Activated T-helper 1 cell treated with anti-CD3 and anti-CD28 coated beads, Interleukin-12 subunit alpha, Interleukin-12 subunit beta, Interleukin-2, Interleukin-4 antibody, amounts not matched to agents 30 ng/mL and 10 ng/mL and 1 ng/mL, durations not matched to agents 14 hours and 24 hours and 36 hours (primary cell): ENCODE results near the gene CCDC174. TPM values are rescaled to one million over a fixed set of nuclear protein-coding genes. Genes with fewer than 3 reads are reported as not detected.

Experiments used
- DNase-seq: peaks from one replicate; pipeline ENCODE4 v3.0.0; 2021; ENCODE audit warnings: low spot score
- H3K27ac Mint-ChIP-seq: one replicate; pipeline ENCODE4 v1.8.0; 2021; ENCODE audit warnings: mild to moderate bottlenecking, mixed read lengths
- H3K27me3 Mint-ChIP-seq: one replicate; pipeline ENCODE4 v1.8.0; 2022; ENCODE audit warnings: mild to moderate bottlenecking, moderate library complexity, mixed read lengths; ENCODE audit not compliant: insufficient read depth
- H3K36me3 Mint-ChIP-seq: one replicate; pipeline ENCODE4 v1.8.0; 2021; ENCODE audit warnings: low read depth, mixed read lengths
- H3K4me1 Mint-ChIP-seq: one replicate; pipeline ENCODE4 v1.8.0; 2021; ENCODE audit warnings: low read depth, mixed read lengths
- H3K4me3 Mint-ChIP-seq: one replicate; pipeline ENCODE4 v1.8.0; 2021; ENCODE audit warnings: mild to moderate bottlenecking, moderate library complexity, mixed read lengths
- H3K9me3 Mint-ChIP-seq: one replicate; pipeline ENCODE4 v1.8.0; 2021; ENCODE audit warnings: mixed read lengths
- intact Hi-C: fragments of 100-400 bp; cut with micrococcal nuclease; formaldehyde crosslinking; loops from one replicate; pipeline ENCODE4 v1.15.1; 2024
- total RNA-seq: library from RNA; stranded (reverse); gene quantifications from 2 replicates; pipeline ENCODE4 v1.2.3, GENCODE V29; 2022

Gene CCDC174
- total RNA-seq, 1 donor from 2014 or later = 21.7 TPM

- Mint-ChIP-seq H3K9me3 (no peaks in the 10 kb centered on the region), H3K36me3 (no peaks in the 10 kb centered on the region), H3K27me3 (peaks cover 16% of the 10 kb centered on the region), H3K27ac (no peak overlapping the region), H3K4me3 (no peak overlapping the region), H3K4me1 (peaks cover 8% of the 10 kb centered on the region)
- DNase-seq = no peak
- intact Hi-C loops = no loop called here
Observed at GRCh38 chr3:14631687-14632441, 19.7 kb upstream of the CCDC174 start.

GRCh38 chr3:14632442-14632930 is 19.1 kb upstream of the CCDC174 start:
- Mint-ChIP-seq H3K36me3 (no peaks in the 10 kb centered on the region), H3K27me3 (peaks cover 18% of the 10 kb centered on the region), H3K27ac (no peak overlapping the region), H3K4me1 (peaks cover 1% of the 10 kb centered on the region), H3K9me3 (no peaks in the 10 kb centered on the region), H3K4me3 (no peak overlapping the region)
- no peak for DNase-seq
- intact Hi-C loops = no loop called here

GRCh38 chr3:14633417-14633816 is 18.1 kb upstream of the CCDC174 start:
- no peaks in the 10 kb centered on the region for H3K36me3 Mint-ChIP-seq
- H3K27ac Mint-ChIP-seq = no peak overlapping the region
- H3K4me3 Mint-ChIP-seq = no peak overlapping the region
- no peaks in the 10 kb centered on the region for H3K9me3 Mint-ChIP-seq
- H3K27me3 Mint-ChIP-seq = peaks cover 18% of the 10 kb centered on the region
- no peak for DNase-seq
- no peaks in the 10 kb centered on the region for H3K4me1 Mint-ChIP-seq
- intact Hi-C loops = no loop called here

GRCh38 chr3:14633819-14634424 is 17.6 kb upstream of the CCDC174 start:
- no peaks in the 10 kb centered on the region for H3K36me3 Mint-ChIP-seq
- peaks cover 18% of the 10 kb centered on the region for H3K27me3 Mint-ChIP-seq
- H3K9me3 Mint-ChIP-seq = no peaks in the 10 kb centered on the region
- DNase-seq = peak; percentile 20
- intact Hi-C loops = loop anchor here (1.0 kb wide), 1 partner anchor 287 kb away; no protein-coding TSS in a partner anchor
- no peak overlapping the region for H3K4me3 Mint-ChIP-seq
- no peaks in the 10 kb centered on the region for H3K4me1 Mint-ChIP-seq
- H3K27ac Mint-ChIP-seq = no peak overlapping the region

- H3K27ac Mint-ChIP-seq = no peak overlapping the region
- no peak overlapping the region for H3K4me3 Mint-ChIP-seq
- no peaks in the 10 kb centered on the region for H3K36me3 Mint-ChIP-seq
- H3K4me1 Mint-ChIP-seq = no peaks in the 10 kb centered on the region
- intact Hi-C loops = loop anchor here (1.0 kb wide), 1 partner anchor 286 kb away; no protein-coding TSS in a partner anchor
- H3K9me3 Mint-ChIP-seq = no peaks in the 10 kb centered on the region
- DNase-seq = no peak
- peaks cover 14% of the 10 kb centered on the region for H3K27me3 Mint-ChIP-seq
Observed at GRCh38 chr3:14634763-14635400, 16.7 kb upstream of the CCDC174 start.

GRCh38 chr3:14636496-14637087 is 15.0 kb upstream of the CCDC174 start:
- H3K27ac Mint-ChIP-seq = no peak overlapping the region
- H3K27me3 Mint-ChIP-seq = peaks cover 12% of the 10 kb centered on the region
- H3K9me3 Mint-ChIP-seq = no peaks in the 10 kb centered on the region
- H3K36me3 Mint-ChIP-seq = no peaks in the 10 kb centered on the region
- no peak overlapping the region for H3K4me3 Mint-ChIP-seq
- intact Hi-C loops = no loop called here
- DNase-seq = no peak
- H3K4me1 Mint-ChIP-seq = no peaks in the 10 kb centered on the region

- intact Hi-C loops = no loop called here
Observed at GRCh38 chr3:14640157-14640562, 11.4 kb upstream of the CCDC174 start.

GRCh38 chr3:14640734-14641133 is 10.8 kb upstream of the CCDC174 start:
- H3K9me3 Mint-ChIP-seq = no peaks in the 10 kb centered on the region

More at GRCh38 chr3:14640157-14640562, 11.4 kb upstream of the CCDC174 start:
- Mint-ChIP-seq H3K9me3 (no peaks in the 10 kb centered on the region), H3K36me3 (no peaks in the 10 kb centered on the region), H3K4me3 (no peak overlapping the region), H3K27me3 (peaks cover 15% of the 10 kb centered on the region), H3K27ac (no peak overlapping the region), H3K4me1 (no peaks in the 10 kb centered on the region)
- DNase-seq = no peak

GRCh38 chr3:14641346-14641745 is 10.2 kb upstream of the CCDC174 start:
- H3K9me3 Mint-ChIP-seq = no peaks in the 10 kb centered on the region
- DNase-seq = no peak
- H3K36me3 Mint-ChIP-seq = no peaks in the 10 kb centered on the region
- no peak overlapping the region for H3K27ac Mint-ChIP-seq
- intact Hi-C loops = no loop called here
- no peaks in the 10 kb centered on the region for H3K4me1 Mint-ChIP-seq
- H3K27me3 Mint-ChIP-seq = peaks cover 13% of the 10 kb centered on the region
- H3K4me3 Mint-ChIP-seq = no peak overlapping the region

More at GRCh38 chr3:14640734-14641133, 10.8 kb upstream of the CCDC174 start:
- intact Hi-C loops = no loop called here
- no peak for DNase-seq
- H3K36me3 Mint-ChIP-seq = no peaks in the 10 kb centered on the region
- H3K4me1 Mint-ChIP-seq = no peaks in the 10 kb centered on the region
- no peak overlapping the region for H3K4me3 Mint-ChIP-seq
- H3K27ac Mint-ChIP-seq = no peak overlapping the region
- H3K27me3 Mint-ChIP-seq = peaks cover 13% of the 10 kb centered on the region

- no peak for DNase-seq
- Mint-ChIP-seq H3K27ac (no peak overlapping the region), H3K36me3 (peaks cover 2% of the 10 kb centered on the region), H3K4me1 (peaks cover 7% of the 10 kb centered on the region), H3K9me3 (peaks cover 2% of the 10 kb centered on the region), H3K27me3 (peaks cover 13% of the 10 kb centered on the region), H3K4me3 (no peak overlapping the region)
- intact Hi-C loops = no loop called here
Observed at GRCh38 chr3:14645453-14645852, 6.1 kb upstream of the CCDC174 start.

- Mint-ChIP-seq H3K9me3 (peaks cover 4% of the 10 kb centered on the region), H3K36me3 (peaks cover 4% of the 10 kb centered on the region), H3K27me3 (peaks cover 13% of the 10 kb centered on the region), H3K4me1 (peaks cover 11% of the 10 kb centered on the region), H3K27ac (no peak overlapping the region), H3K4me3 (no peak overlapping the region)
- no peak for DNase-seq
- intact Hi-C loops = no loop called here
Observed at GRCh38 chr3:14646131-14646573, 5.4 kb upstream of the CCDC174 start.

- peaks cover 11% of the 10 kb centered on the region for H3K4me1 Mint-ChIP-seq
- peaks cover 6% of the 10 kb centered on the region for H3K36me3 Mint-ChIP-seq
- H3K9me3 Mint-ChIP-seq = peaks cover 4% of the 10 kb centered on the region
- DNase-seq = no peak
- peaks cover 12% of the 10 kb centered on the region for H3K27me3 Mint-ChIP-seq
- intact Hi-C loops = no loop called here
- no peak overlapping the region for H3K27ac Mint-ChIP-seq
- no peak overlapping the region for H3K4me3 Mint-ChIP-seq
Observed at GRCh38 chr3:14646589-14647413, 4.8 kb upstream of the CCDC174 start.
